NCI-H187 treated with DMSO at 0.1 percent for 48 hours (cell line): ENCODE data around the gene MRPS2.
"Not testable (repeated sequence)": the region's sequence is repeated elsewhere in the genome, so short reads cannot be mapped to it uniquely, and the experiment has no call there.

Source experiments
- DNase-seq: peaks from one replicate; lab custom pipeline; 2025; lab: John Stamatoyannopoulos, UW

Gene MRPS2

GRCh38 chr9:135534826-135535225, 34.3 kb downstream of the MRPS2 start:
- DNase-seq: not testable (repeated sequence)

GRCh38 chr9:135535631-135536030, 35.1 kb downstream of the MRPS2 start:
- DNase-seq: not testable (repeated sequence)

- no peak for DNase-seq
Observed at GRCh38 chr9:135536216-135536615, 35.7 kb downstream of the MRPS2 start.

- not testable (repeated sequence) for DNase-seq
Observed at GRCh38 chr9:135543262-135543894, 42.9 kb downstream of the MRPS2 start.

GRCh38 chr9:135544981-135545635, 44.6 kb downstream of the MRPS2 start:
- no peak for DNase-seq

- DNase-seq: not testable (repeated sequence)
Observed at GRCh38 chr9:135545646-135546176, 45.2 kb downstream of the MRPS2 start, which contains the start of gene OBP2A. Gene OBP2A, plus strand, starts transcription at chr9:135546126. Its CDS starts 55 bp downstream, at chr9:135546181.

GRCh38 chr9:135546792-135547617, 46.5 kb downstream of the MRPS2 start:
- DNase-seq: not testable (repeated sequence)

- DNase-seq: no peak
Observed at GRCh38 chr9:135547756-135548736, 47.6 kb downstream of the MRPS2 start.

GRCh38 chr9:135549478-135550343, 49.2 kb downstream of the MRPS2 start:
- not testable (repeated sequence) for DNase-seq

GRCh38 chr9:135550344-135550918, 49.9 kb downstream of the MRPS2 start:
- no peak for DNase-seq

GRCh38 chr9:135551031-135551430, 50.5 kb downstream of the MRPS2 start:
- DNase-seq: no peak

GRCh38 chr9:135551456-135551855, 51.0 kb downstream of the MRPS2 start:
- DNase-seq: no peak

- no peak for DNase-seq
Observed at GRCh38 chr9:135552021-135552697, 51.7 kb downstream of the MRPS2 start.

- DNase-seq: no peak
Observed at GRCh38 chr9:135552698-135553171, 52.3 kb downstream of the MRPS2 start.
